A549 treated with RU486 at 1 μM for 4 hours (cell line): Measurements from ENCODE around the gene SERPINA7. TPM values are rescaled to one million over a fixed set of nuclear protein-coding genes. Genes with fewer than 3 reads are reported as not detected.

Experiments used
- total RNA-seq: library from RNA; stranded (reverse); fragments of 200-300 nt; extraction: Qiagen RNA extraction; gene quantifications from 5 replicates; pipeline ENCODE4 v1.2.3, GENCODE V29; 2022; ENCODE audit warnings: low read depth

SERPINA7 gene
- total RNA-seq: not detected in 5 replicates

DNA sequence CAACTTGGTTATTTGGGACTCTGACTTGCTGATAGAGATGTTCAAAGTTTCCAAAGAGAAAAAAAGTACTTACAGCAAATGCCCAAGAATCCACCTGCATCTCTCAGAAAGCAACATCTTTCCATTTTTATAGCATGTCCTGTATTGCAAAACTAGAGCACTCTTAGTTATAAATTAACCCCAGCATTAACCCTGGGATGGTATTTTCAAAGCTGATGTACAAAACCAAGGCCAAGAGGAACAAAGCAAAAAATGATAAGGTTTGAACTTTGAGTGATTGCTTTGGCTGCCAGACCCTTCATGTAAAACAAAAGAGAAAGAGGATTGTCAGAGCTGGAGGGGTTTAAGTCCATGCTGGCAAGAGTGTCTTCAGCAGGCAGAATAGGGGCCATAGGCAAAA is at the start of gene SERPINA7:
Gene SERPINA7 (minus strand): TSS at position 103 of the 400 bp plus-strand sequence. CDS start 1,669 bp downstream, outside the sequence.

Other genes with a start within 250 kb of the SERPINA7 start
- not detected in 5 replicates for gene NRK, start 216.2 kb downstream of the SERPINA7 start, total RNA-seq
- not detected in 5 replicates for gene PWWP3B, start 129.6 kb upstream of the SERPINA7 start, total RNA-seq